Measurements from ENCODE around the gene ADAM30. TPM values are rescaled to one million over a fixed set of nuclear protein-coding genes. Genes with fewer than 3 reads are reported as not detected.

ADAM30 gene
- 1 to 10 TPM in 1 of 2 donors, not detected in 1; 2.0 TPM for total RNA-seq

GRCh38 chr1:119896303-119896702, at the start of gene ADAM30:
ADAM30 (minus strand) TSS chr1:119896515; CDS start chr1:119896336, 179 bp downstream.
- Histone ChIP-seq H3K4me1 (replicated peaks) (no peaks in the 10 kb centered on the region), H3K36me3 (no peaks in the 10 kb centered on the region), H3K27me3 (replicated peaks; ENCODE audit: insufficient read depth) (no peaks in the 10 kb centered on the region), H3K9me3 (no peaks in the 10 kb centered on the region), H3K27ac (no peak within 1 kb of the TSS), H3K4me3 (no peak within 1 kb of the TSS)
- intact Hi-C loops (cut with DNase I): no loop called here
- no peak for DNase-seq (ENCODE audit: low spot score)
- 47% methylated on average over 24 of the region's 24 CpGs for WGBS
- no peak for TF ChIP-seq CTCF (IDR thresholded peaks at IDR 0.05)
- TF ChIP-seq POLR2AphosphoS5 (IDR thresholded peaks at IDR 0.05): no peak
- TF ChIP-seq POLR2A (IDR thresholded peaks at IDR 0.05): no peak

- no peak for DNase-seq (ENCODE audit: low spot score)
- Histone ChIP-seq H3K27ac (no peak overlapping the region), H3K9me3 (no peaks in the 10 kb centered on the region), H3K36me3 (no peaks in the 10 kb centered on the region), H3K4me3 (no peak overlapping the region), H3K27me3 (replicated peaks; ENCODE audit: insufficient read depth) (no peaks in the 10 kb centered on the region), H3K4me1 (replicated peaks) (no peaks in the 10 kb centered on the region)
- WGBS: 88% methylated on average over 2 of the region's 2 CpGs
- TF ChIP-seq CTCF (IDR thresholded peaks at IDR 0.05) (no peak), POLR2AphosphoS5 (IDR thresholded peaks at IDR 0.05) (no peak), POLR2A (IDR thresholded peaks at IDR 0.05) (no peak)
- intact Hi-C loops (cut with DNase I): loop anchor here (10.0 kb wide), 1 partner anchor 202 kb away; no protein-coding TSS in a partner anchor
These were observed 46.9 kb upstream of the ADAM30 start for GRCh38 chr1:119943216-119943615.

GRCh38 chr1:119941392-119941791, 45.1 kb upstream of the ADAM30 start:
- peaks cover 0 to 3% of the 10 kb centered on the region in 2 donors for H3K36me3 ChIP-seq
- no peaks in the 10 kb centered on the region for H3K9me3 ChIP-seq
- H3K4me1 ChIP-seq (replicated peaks): no peaks in the 10 kb centered on the region
- H3K4me3 ChIP-seq: no peak overlapping the region
- no peak for DNase-seq (ENCODE audit: low spot score)
- no peaks in the 10 kb centered on the region for H3K27me3 ChIP-seq (replicated peaks; ENCODE audit: insufficient read depth)
- no peak overlapping the region for H3K27ac ChIP-seq
- TF ChIP-seq POLR2AphosphoS5 (IDR thresholded peaks at IDR 0.05) (no peak), CTCF (IDR thresholded peaks at IDR 0.05) (no peak), POLR2A (IDR thresholded peaks at IDR 0.05) (no peak)
- intact Hi-C loops (cut with DNase I): loop anchor here (10.0 kb wide), 1 partner anchor 203 kb away; no protein-coding TSS in a partner anchor
- 91% methylated on average over 4 of the region's 4 CpGs for WGBS

GRCh38 chr1:119940697-119941096, 44.4 kb upstream of the ADAM30 start:
- Histone ChIP-seq H3K4me1 (replicated peaks) (no peaks in the 10 kb centered on the region), H3K4me3 (no peak overlapping the region), H3K27me3 (replicated peaks; ENCODE audit: insufficient read depth) (no peaks in the 10 kb centered on the region), H3K36me3 (peaks cover 0 to 3% of the 10 kb centered on the region in 2 donors), H3K9me3 (no peaks in the 10 kb centered on the region), H3K27ac (no peak overlapping the region)
- intact Hi-C loops (cut with DNase I): loop anchor here (10.0 kb wide), 1 partner anchor 204 kb away; no protein-coding TSS in a partner anchor
- DNase-seq (ENCODE audit: low spot score): no peak
- TF ChIP-seq POLR2A (IDR thresholded peaks at IDR 0.05): no peak

- intact Hi-C loops (cut with DNase I): no loop called here
- 97% methylated on average over 5 of the region's 5 CpGs for WGBS
- Histone ChIP-seq H3K4me3 (no peak overlapping the region), H3K27me3 (replicated peaks; ENCODE audit: insufficient read depth) (no peaks in the 10 kb centered on the region), H3K4me1 (replicated peaks) (no peaks in the 10 kb centered on the region), H3K36me3 (peaks cover 0 to 3% of the 10 kb centered on the region in 2 donors), H3K9me3 (no peaks in the 10 kb centered on the region), H3K27ac (no peak overlapping the region)
- TF ChIP-seq CTCF (IDR thresholded peaks at IDR 0.05) (no peak), POLR2A (IDR thresholded peaks at IDR 0.05) (no peak), POLR2AphosphoS5 (IDR thresholded peaks at IDR 0.05) (no peak)
- no peak for DNase-seq (ENCODE audit: low spot score)
These were observed 40.9 kb upstream of the ADAM30 start for GRCh38 chr1:119937198-119937597.
